GM21529 (cell line): Measurements from ENCODE around the gene LRCOL1.

Experiments used
- ATAC-seq: cut with Tn5 transposase; IDR thresholded peaks from one replicate; pipeline ENCODE4 v1.9.1; 2021; ENCODE audit not compliant: unreplicated experiment

LRCOL1 gene

DNA sequence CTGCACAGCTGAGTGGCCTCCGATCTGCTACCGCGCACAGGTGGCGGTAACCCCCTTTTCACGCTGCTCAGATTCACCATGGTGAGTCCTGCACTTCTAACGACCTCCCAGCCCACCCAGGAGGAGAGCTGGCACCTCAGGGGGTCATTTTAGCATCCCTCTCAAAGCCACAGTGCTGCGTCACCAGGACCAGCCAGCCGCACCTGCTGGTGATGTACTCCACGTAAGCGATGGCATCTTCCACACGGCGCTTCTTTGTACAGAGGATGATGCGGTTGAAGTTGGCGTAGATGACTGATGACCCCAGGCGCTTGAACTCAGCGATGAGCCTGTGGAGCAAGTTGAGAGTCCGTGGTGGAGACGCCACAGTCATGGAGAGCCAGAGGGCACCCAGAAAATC lies 27.4 kb upstream of the LRCOL1 start:
- no peak for ATAC-seq

DNA sequence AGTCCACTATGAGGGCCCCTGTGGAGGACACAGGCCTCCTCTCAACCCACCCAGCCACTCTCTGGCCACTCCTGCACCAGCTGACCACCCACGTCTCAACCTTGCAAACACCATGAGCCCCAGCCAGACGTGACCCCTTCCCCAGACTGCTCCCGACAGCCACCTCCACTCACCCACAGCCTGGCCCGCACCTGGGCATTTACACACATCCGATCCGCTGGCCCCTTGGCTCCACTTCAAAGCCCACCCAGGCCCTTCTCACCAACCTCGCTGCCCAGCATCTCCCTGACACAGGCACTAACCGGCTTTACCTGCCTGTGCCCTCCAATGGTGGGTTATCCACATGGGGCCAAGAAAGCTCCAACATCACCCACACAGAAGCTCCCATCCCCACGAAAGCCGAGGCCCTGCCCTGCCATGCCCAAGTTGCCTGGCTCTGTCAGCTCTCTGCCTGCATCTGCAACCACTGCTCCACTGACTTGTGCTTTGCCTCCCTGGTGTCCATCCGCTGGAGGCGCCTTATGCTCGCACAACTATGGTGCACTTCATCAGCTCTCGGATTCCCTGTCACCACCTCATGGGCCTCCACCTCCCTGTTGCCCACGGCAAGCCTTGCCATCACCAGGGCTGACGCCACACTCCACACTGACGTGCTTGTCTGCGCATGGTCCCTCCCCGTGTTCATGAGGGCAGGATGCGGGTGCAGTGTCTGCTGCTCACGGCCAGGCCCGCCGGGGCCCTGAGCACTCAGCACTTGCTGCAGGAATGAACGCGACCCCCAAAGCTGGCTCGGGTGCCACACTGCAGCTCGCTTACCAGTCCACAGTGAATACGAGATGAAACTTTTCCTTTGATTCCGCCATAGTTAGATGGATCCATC lies 24.9 kb upstream of the LRCOL1 start:
- ATAC-seq, result no peak

DNA sequence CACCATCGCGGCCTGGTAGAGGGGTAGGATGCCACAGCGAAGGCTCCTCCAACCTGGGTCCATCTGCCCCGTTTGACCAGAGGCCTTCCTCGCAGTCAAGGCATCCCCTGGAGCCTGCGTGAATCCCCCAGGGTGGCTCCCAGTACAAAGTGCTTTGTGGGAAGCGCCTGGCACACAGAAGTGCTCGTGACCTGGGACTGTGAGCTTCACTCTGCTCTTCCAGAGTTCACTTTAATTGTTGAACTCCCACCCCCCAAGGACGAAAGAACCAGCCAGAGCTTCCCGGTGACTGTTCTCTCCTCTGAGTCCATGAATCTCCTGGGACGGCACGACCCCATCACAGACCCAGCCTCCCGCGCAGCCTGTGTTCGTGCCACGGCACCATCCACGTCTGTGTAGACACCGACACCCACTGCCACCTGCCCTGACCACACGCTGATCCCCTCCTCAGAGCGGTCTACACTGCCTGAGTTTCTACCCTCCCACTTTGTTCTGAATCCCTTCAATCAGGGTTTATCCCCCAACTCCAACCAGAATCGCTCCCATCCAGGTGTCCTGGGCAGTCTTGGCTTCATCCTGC lies 24.1 kb upstream of the LRCOL1 start:
- ATAC-seq, result no peak

DNA sequence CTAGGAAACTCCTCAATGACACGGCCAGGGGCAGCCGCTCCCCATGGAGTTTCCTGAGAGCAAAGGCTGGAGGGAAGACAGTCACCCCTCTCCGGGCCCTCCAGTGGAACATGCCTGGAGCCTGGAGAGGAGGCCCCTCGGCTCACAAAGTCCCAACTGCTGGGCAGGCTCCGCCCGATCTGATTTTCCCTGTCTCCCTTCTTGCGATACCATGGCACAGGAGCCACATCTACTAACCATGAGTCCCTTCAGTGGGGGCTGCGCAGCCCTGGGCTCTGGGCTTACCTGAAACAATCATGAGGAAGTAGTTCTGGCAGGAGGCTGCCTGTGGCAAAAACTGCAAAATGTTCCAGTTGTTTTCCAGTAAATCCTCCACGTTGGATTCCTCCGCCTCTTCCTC lies 23.5 kb upstream of the LRCOL1 start:
- no peak for ATAC-seq

DNA sequence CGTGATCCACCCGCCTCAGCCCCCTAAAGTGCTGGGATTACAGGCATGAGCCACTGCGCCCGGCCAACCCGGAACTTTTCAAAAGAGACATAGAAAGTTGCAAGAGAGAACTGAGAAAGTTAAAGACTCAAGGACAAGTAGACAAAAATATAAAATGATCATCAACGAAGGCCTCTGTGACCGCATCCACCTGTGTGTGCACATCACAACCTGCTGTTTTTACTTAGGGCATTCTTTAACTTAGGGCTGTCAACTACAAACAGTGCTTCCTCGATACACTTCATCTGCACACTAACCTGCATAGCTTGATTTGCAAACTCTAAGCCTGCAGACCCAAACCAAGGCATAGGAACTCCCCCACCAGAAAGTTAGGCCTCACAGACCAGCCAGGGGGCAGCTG lies 23.0 kb upstream of the LRCOL1 start:
- no peak for ATAC-seq

DNA sequence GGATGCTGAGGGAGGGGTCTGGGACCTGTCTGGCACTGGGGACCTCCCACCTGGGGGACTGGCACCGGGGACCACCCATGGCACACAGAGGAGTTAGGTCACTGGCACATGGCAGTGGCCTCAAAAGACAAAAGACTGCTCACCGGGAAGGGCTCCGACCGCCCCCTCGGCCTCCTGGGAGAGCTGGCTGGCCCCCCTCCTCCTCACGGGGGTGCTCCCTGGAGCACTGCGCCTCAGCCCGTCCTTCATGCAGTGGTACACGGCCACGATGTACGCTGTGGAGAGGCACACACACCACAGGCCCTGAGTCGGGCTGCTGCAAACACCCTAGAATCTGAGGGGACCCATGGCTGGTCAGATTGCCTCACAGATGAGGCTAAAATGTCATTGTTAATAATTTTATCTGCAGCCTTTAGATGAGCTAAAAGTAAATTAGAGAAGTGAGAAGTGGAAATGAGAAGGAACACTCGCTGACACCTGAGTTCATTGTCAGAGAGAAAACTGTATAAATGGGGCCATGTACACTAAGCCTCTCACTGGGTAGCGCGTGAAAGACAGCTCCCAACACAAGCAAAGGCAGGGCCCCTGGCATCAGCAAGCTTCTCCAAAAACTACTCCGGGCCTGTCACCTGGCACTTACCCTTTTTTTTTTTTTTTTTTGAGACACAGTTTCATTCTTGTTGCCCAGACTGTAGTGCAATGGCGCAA lies 22.3 kb upstream of the LRCOL1 start:
- ATAC-seq, result no peak

DNA sequence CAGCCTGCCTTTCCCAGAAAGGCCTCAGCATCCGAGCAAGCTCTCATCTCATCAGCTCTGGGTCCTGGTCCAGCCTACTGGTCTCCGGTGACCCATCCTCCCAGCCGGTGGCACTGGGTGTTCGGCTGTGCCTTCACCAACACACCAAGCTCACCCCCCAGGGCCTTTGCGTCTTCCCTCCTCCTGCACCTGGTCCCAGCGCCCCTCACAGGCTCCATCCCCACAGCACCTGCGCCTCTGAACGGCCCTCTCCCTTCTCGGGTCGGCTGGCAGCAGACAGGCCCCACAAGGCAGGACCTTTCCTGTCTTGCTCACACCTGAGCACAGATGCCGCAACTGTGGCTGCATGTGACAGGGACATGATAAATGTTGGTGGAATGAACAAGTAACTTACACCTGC lies 21.3 kb upstream of the LRCOL1 start:
- ATAC-seq, result no peak

DNA sequence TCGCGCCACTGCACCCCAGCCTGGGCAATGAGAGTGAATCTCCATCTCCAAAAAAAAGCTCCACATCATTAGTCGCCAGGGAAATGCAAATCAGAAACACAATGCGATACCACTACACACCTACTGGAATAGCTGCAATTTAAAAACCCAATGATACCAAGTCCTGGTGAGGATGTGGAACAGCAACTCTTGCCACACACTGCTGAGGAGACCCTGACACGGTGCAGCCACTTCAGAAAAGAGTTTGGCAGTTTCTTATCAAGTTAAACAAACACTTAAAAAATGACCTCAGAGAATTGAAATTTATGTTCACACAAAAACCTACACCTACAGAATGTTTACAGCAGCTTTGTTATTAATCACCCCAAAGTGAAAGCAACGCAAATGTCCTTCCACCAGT lies 20.3 kb upstream of the LRCOL1 start:
- ATAC-seq, result no peak

DNA sequence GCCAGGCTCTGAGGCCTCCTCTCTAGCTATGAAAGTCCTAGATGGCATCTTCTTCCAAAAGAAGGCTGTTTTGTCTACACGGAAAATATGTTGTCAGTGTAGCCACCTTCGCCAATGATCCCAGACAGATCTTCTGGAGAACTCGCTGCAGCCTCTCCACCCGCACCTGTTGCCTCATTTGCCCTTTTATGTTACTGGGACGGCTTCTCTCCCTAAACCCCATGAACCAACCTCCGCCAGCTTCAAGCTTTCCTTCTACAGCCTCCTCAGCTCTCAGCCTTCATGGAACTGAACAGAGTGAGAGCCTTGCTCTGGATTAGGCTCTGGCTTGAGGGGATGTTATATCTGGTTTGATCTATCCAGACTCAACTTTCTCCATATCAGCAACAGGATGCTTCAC lies 18.9 kb upstream of the LRCOL1 start:
- ATAC-seq, result no peak

DNA sequence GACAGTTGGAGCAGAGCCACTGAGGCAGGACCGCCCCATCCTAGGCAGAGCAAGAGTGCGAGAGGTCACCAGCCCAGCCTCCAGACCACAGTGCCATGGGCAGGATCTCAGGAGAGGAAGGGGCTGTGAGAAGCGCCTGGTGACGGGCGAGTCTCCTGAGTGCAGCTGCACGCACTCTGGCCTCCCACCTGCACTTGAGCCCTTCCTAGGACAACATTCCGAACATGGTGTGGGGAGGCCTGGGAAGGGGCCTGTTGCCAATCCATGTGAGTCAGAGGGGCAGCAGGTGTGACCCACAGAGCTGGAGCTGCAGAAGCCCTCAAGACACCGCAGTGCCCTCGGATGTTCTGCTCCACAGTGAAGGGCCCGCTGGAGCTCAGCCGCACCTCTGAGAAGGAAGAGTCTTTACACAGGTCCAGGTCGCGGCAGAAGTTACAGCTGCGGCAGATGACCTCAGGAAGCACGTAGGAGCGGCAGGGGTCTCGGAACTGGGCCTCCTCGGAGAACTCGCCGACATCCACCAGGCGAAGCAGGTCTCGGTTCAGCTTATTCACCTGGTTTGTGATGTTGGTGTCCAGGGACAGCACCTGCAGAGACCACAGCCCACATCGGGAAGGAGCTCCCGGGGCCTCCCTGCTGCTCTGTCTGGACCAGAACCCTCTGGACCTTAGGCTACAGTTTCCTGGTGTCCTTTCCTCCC lies 15.5 kb upstream of the LRCOL1 start:
- ATAC-seq, result no peak

DNA sequence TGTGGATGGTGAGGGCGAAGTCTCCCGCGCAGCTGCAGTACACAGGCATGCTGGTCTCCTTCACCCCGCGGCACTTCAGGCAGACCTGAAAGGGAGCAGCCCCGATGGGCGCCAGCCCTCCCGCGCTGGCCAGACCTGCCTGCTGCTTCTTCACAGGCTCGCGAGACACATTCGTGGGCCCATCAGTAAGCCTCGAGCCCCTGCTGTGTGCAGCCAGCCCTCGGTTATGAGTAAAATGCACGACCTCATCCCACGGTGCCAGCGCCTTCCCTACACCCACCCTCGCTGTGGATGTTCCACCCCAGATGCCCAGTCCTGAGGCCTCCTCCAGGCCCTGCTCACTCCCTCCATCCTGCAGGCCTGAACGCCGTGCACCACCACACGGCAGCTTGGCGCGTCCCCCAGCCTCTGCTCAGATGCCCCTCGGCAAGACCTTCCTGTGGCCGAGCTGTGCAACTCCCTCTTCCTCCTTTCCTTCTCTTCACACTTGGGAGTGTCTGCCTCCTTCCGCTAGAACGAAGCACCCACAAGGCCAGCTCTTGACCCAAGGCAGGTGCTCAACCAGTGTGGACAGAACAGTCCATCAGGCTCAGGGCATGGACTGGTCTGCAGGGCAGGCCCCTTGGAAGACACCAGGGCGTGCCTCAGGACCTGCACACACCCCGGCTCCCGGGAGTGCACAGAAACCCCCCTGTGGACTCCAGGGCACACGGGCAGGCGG lies 14.7 kb upstream of the LRCOL1 start:
- no peak for ATAC-seq

DNA sequence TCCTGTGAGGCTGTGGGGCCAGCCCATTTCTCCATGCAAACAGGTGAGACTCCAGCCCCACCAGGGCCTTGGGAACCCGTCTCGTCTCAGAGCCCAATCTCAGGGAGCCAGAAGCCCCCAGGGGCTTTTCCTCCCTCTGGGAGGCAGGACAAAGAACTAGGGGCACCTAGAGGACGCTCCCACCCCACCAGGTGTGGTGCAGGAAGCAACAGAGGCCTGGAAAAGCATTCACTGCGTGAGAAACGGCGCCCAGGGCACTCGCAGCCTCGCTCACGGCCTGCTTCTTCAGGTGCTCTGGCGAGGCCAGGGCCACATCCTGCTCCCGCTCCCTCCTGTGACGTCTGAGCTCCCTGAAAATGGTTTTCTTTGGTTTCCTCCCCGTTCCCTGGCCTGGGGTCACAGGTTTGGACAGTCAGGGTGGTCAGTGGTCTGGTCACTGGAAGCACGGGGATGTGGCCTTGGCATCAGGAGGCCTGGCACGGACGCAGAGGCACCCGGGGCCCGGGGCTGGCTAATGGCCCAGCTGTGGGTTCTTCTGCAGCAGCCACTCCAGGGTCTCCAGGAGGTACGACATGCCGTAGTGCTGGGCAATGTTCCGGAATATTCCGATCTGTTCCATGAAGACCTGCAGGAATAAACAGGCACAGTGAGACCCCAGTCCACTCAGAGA lies 13.9 kb upstream of the LRCOL1 start:
- no peak for ATAC-seq

DNA sequence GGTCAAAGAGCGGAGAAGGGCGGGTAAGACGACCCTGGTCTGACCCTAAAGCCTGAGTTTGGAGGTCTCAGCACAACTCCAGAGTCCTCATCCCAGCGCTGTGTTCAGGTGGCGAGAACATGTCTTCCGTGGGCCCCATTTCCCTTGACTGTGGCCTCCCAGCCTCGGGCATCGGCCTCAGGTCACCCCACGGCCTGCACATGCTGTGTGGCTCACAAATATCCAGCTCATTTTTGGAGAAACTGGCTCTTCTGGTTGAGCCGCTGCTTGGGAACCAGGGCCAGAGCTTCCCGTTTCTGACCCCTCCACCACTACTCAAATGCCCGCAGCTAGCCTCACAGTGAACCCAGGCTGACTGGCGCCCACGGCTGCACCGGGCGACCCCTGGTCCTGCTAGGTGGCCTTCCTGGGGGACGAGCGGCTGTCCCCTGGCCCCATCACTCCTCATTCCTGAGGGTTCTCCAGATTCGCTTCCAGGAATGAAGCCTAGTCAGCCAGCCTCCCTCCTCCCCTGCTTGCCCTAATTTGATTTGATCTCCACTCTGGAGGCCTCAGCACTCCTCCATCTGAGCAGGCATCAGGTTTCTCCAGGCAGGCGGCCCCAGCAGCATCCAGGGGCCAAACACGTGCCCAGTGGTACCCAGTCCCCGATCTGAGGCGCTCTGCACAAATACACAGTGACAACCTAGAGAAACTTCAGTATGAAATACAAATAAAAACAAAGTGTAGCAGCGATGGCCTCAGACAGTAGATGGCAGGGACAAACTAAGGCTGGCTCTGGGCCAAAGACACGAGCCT lies 12.9 kb upstream of the LRCOL1 start:
- no peak for ATAC-seq

DNA sequence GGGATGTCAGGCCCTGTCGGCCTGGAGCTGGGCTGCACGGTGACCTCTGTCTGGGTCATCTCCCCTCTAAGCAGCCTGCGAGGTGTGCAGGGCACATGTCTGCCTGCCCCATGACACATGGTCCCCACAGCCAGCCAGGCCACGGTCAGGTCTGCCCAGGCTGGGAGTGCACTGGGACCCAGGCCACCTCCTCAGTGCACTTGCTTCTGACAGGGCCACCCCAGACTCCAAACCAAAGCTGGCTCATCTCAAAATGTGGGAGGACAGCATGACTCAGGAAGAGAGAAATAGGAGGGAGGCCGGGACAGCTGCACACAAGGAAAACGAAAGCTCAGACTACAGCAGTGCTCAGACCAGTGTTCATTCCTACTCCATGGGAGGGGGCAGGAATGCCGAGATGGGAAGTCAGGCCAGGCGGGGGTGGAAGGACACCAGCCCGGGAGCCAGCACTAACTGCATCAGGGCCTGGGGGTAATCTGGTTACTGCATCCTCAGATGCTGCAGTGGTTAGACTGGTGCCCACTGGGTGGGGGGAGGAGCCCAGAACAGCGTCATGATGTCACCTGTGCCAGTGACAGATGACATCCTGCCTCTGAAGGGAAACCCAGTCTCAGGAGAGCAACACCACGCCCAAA lies 12.2 kb upstream of the LRCOL1 start:
- ATAC-seq, result no peak

DNA sequence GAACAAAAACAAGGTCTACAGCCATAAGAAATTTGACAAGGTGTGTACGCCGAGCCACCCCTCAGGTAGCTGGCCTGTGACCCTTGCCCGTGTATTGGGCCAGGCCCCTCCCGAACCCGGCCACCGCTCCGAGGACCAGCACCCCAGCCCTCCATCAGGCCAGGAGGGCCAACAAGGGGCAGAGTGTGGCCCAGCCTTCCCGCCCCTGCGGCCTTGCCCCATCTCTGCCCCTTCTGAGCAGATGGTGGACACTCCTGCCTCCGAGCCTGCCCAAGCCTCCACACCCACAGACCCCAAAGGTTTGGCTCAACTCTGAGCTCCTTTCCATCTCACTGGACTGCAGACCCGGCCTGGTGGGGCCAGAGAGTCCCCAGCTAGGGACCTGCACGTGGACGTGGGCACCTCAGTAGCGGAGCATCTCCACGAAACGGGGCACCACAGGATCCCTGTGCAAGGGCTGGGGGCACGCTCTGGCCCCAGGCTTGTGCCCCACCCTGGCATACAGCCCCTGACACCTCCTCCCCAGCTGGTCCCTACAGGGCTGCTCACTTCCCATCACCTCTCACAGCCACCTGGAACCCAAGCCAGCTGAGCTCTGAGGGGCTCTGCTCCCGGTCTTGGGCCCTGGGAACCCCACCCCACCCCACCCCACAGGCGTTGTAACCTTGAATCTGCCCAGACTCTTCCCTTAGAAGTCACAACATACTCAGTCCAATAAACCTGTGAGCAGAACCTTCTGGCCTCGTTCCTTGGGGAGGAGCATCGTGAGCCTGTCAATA lies 11.5 kb upstream of the LRCOL1 start:
- ATAC-seq, result no peak

DNA sequence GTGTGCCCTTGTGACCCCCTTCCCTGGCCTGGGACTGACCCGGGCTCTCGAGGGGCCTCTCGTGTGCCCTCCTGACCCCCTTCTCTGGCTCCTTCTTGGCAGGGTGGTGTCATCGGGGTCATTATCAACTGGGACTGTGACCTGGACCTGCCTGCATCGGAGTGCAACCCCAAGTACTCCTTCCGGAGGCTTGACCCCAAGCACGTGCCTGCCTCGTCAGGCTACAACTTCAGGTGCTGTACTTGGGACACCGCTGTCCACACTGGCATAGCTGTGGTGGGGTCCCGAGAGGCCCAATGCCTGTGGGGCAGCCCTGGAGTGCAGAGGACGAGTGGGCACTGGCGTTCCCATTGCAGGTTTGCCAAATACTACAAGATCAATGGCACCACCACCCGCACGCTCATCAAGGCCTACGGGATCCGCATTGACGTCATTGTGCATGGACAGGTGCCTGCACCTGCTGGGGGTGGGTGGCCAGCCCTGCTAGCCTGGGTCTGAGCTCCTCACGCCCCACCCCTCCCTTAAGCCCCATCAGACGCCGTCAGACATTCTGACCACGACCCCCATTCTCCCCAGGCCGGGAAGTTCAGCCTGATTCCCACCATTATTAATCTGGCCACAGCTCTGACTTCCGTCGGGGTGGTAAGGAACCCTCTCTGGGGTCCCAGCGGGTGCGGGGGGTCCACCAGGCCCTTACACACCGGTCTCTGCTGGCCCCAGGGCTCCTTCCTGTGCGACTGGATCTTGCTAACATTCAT lies 10.7 kb upstream of the LRCOL1 start:
- no peak for ATAC-seq

DNA sequence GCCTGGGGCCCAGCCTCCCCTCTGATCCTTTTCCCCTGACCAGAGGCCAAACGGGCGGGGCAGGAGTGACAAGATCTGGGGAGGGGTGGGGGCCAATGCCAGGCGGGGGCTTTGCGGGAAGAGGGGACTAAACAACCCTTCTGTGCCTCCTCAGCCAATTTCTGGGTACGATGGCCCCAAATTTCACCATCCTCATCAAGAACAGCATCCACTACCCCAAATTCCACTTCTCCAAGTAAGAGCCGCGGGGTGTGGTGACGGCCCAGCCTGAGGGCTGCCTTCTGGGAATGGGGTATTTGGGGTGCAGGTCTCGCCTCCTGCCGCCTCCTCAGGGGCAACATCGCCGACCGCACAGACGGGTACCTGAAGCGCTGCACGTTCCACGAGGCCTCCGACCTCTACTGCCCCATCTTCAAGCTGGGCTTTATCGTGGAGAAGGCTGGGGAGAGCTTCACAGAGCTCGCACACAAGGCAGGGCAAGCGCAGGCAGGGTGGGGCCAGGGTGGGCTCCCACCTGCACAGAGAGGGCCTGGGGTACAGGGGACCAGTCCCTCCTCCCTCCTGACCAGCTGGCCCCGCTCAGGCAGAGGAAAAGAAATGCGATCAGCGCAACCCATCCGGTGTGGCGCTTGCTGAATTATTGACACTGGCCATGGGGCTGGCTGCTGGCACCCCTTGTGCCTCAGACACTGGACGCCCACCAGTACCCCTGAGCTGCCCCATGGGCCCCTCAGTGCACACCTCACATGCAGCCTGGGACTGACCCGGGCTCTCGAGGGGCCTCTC lies 9.9 kb upstream of the LRCOL1 start:
- ATAC-seq, result no peak
